Epithelial cell of esophagus (primary cell): Measurements from ENCODE around the gene DCAF5.

Experiments used
- DNase-seq: peaks from one replicate; pipeline ENCODE4 v3.0.0; 2010; ENCODE audit warnings: low read depth
- H3K4me3 ChIP-seq: 2 replicates; pipeline ENCODE4 v1.5.1; 2011; ENCODE audit warnings: mild to moderate bottlenecking, low read length, control low read depth
- CTCF ChIP-seq: IDR thresholded peaks from 2 replicates; pipeline ENCODE4 v1.5.1; 2011; ENCODE audit warnings: low read depth, mild to moderate bottlenecking, low read length, control low read depth, inconsistent platforms; ENCODE audit not compliant: insufficient read depth; ENCODE audit errors: missing control alignments

DCAF5 gene

GRCh38 chr14:69091006-69091405, 61.9 kb downstream of the DCAF5 start:
- TF ChIP-seq CTCF = no peak

GRCh38 chr14:69090187-69090789, 62.6 kb downstream of the DCAF5 start:
- H3K4me3 ChIP-seq = no peak overlapping the region
- TF ChIP-seq CTCF = peak; percentile 85
- DNase-seq = peak; percentile 78

More at GRCh38 chr14:69091006-69091405, 61.9 kb downstream of the DCAF5 start:
- H3K4me3 ChIP-seq = no peak overlapping the region
- DNase-seq = no peak

- no peak overlapping the region for H3K4me3 ChIP-seq
- no peak for DNase-seq
- no peak for TF ChIP-seq CTCF
Measured at GRCh38 chr14:69089046-69089445, 63.9 kb downstream of the DCAF5 start.

DNA sequence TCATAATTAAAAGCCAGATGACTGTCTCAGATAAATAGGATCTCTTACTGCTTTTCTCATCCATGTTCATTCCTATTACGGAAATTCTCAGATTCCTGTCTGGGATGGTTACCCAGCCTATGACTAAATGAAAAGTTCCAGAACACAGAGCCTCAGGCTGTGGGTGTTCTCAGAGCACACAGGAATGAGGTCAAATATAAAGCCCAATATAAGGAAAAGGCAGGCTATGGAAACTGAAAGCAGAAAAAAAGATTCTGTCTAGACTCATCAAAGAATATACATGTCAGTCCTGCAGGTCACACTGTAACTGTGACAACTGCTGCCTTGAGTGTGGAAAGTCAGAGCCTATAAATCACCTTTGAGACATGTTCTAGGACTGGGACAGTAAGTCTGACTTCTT, 64.3 kb downstream of the DCAF5 start:
- no peak for TF ChIP-seq CTCF
- DNase-seq = peak; percentile 82
- H3K4me3 ChIP-seq = no peak overlapping the region

GRCh38 chr14:69087061-69087461, 65.9 kb downstream of the DCAF5 start:
- TF ChIP-seq CTCF = no peak
- DNase-seq = peak; percentile 57
- no peak overlapping the region for H3K4me3 ChIP-seq

- no peak for TF ChIP-seq CTCF
- H3K4me3 ChIP-seq = no peak overlapping the region
- no peak for DNase-seq
Measured at GRCh38 chr14:69086537-69086936, 66.4 kb downstream of the DCAF5 start.

DNA sequence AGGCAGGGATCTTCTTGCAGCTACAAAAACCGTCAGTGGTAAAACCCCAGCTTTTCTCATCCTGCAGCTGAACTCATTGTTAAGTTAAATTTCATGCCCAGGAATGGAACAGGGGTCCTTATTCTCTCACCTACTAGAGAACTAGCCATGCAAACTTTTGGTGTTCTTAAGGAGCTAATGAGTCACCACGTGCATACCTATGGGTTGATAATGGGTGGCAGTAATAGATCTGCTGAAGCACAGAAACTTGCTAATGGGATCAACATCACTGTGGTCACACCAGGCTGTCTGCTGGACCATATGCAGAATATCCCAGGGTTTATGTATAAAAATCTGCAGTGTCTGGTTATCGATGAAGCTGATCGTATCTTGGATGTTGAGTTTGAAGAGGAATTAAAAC, 68.9 kb downstream of the DCAF5 start:
- DNase-seq = no peak
- no peak overlapping the region for H3K4me3 ChIP-seq
- no peak for TF ChIP-seq CTCF
